Measurements from ENCODE around the gene COG3. TPM values are rescaled to one million over a fixed set of nuclear protein-coding genes. Genes with fewer than 3 reads are reported as not detected.
A peak's percentile ranks its signal among the peaks of the same experiment; 100 is the strongest.

The COG3 gene
- total and polyA plus RNA-seq, 2 donors from 2014 or later, result 18.0 to 26.0 TPM

DNA sequence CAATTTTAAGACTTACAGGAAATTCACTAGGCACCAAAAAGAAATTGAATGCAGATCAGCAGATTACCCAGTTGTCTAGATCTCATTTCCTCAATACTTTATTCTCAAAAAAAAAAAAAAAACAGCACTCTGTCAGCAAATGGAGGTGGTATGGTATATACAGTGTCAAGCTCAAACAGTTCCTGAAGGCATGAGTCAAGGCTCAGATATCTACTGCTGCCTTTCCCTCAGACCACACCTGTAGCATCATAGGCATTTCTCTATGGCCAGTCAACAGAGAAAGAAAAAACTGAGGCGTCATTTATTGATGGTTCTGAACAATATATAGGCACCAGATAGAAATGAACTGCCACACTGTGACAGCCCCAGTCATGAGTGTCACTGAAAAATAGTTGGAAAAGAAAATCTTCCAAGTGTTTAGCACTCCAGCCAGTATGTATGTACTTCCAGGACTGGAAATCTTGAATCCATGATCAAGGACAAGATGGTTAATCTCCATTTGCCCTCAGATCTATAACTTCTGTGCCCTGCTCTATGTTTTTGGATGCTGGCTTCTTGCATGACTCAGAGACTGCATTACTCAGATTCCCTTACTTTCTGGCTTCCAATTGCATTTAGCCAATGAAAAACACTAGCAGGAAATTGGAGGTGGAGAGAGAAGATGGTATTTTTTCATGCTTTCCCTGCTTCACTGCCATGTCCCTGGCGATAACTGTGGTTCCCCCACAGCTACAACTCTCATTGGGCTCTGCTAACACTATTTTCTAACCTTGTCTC, 8.4 kb upstream of the COG3 start:
- FAIRE-seq, result no peak
- TF ChIP-seq, protein P1, sequence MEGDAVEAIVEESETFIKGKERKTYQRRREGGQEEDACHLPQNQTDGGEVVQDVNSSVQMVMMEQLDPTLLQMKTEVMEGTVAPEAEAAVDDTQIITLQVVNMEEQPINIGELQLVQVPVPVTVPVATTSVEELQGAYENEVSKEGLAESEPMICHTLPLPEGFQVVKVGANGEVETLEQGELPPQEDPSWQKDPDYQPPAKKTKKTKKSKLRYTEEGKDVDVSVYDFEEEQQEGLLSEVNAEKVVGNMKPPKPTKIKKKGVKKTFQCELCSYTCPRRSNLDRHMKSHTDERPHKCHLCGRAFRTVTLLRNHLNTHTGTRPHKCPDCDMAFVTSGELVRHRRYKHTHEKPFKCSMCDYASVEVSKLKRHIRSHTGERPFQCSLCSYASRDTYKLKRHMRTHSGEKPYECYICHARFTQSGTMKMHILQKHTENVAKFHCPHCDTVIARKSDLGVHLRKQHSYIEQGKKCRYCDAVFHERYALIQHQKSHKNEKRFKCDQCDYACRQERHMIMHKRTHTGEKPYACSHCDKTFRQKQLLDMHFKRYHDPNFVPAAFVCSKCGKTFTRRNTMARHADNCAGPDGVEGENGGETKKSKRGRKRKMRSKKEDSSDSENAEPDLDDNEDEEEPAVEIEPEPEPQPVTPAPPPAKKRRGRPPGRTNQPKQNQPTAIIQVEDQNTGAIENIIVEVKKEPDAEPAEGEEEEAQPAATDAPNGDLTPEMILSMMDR (IDR thresholded peaks at IDR 0.05; ENCODE audit: borderline replicate concordance, extremely low read depth, insufficient read depth), result no peak

DNA sequence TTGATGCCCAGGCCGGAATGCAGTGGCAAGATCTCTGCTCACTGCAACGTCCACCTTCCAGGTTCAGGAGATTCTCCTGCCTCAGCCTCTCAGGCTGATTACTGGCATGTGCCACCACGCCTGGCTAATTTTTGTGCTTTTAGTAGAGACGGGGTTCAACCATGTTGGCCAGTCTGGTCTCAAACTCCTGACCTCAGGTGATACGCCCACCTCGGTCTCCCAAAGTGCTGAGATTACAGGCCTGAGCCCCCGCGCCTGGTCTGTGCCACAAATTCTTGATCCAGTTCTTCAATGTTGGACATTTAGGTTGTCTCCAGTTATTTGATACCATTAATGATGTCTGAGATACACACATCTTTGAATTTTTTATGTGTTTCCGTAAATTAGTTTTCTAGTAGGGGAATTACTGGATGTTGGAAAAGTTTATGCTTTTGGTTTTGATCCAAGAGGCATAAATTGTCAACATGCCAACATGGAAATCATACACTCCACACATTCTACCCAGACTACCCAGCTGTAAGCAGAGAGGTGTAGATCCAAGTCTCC, 525 bp upstream of the COG3 start:
- no peaks in the 10 kb centered on the region for H3K9me3 ChIP-seq (ENCODE audit: control insufficient read depth in 2 of 3, insufficient read depth in 1 of 3, low read length in 3 of 3)
- FAIRE-seq (no peak), DNase-seq (peak in 1 of 5 donors; percentile 46)
- no peaks in the 10 kb centered on the region for H3K36me3 ChIP-seq (ENCODE audit: control insufficient read depth in 2 of 3, insufficient read depth in 3 of 3, low read length in 3 of 3)
- no peaks in the 10 kb centered on the region for H3K27me3 ChIP-seq (ENCODE audit: control insufficient read depth, insufficient read depth, low read length)
- peak overlapping the region; percentile 64 to 86 (median 85) for H3K4me3 ChIP-seq (ENCODE audit: low read length in 3 of 3)
- TF ChIP-seq, protein P1 (IDR thresholded peaks at IDR 0.05; ENCODE audit: borderline replicate concordance, extremely low read depth, insufficient read depth), result peak; percentile 26
- H3K9ac ChIP-seq (ENCODE audit: low read length in 3 of 3), result peak overlapping the region; percentile 42 to 68 (median 50)
- intact Hi-C loops (cut with DNase I), result no loop called here
- peaks cover 0 to 6% (median 3%) of the 10 kb centered on the region in 3 donors for H3K4me1 ChIP-seq (ENCODE audit: control insufficient read depth in 2 of 3, insufficient read depth in 2 of 3, low read depth in 1 of 3, low read length in 3 of 3)
- peak overlapping the region; percentile 5 to 72 for H3K27ac ChIP-seq (ENCODE audit: low read depth in 2 of 2, low read length in 2 of 2)

More for the DNA sequence above, 8.4 kb upstream of the COG3 start:
- no peaks in the 10 kb centered on the region for H3K27me3 ChIP-seq (ENCODE audit: control insufficient read depth, insufficient read depth, low read length)
- H3K36me3 ChIP-seq (ENCODE audit: control insufficient read depth in 2 of 3, insufficient read depth in 3 of 3, low read length in 3 of 3), result no peaks in the 10 kb centered on the region
- no peak overlapping the region for H3K9ac ChIP-seq (ENCODE audit: low read length in 3 of 3)
- DNase-seq, result no peak
- H3K9me3 ChIP-seq (ENCODE audit: control insufficient read depth in 2 of 3, insufficient read depth in 1 of 3, low read length in 3 of 3), result peaks cover 0 to 5% (median 0%) of the 10 kb centered on the region in 3 donors
- intact Hi-C loops (cut with DNase I), result no loop called here
- H3K27ac ChIP-seq (ENCODE audit: low read depth in 2 of 2, low read length in 2 of 2), result no peak overlapping the region
- H3K4me1 ChIP-seq (ENCODE audit: control insufficient read depth in 2 of 3, insufficient read depth in 2 of 3, low read depth in 1 of 3, low read length in 3 of 3), result no peaks in the 10 kb centered on the region
- no peak overlapping the region for H3K4me3 ChIP-seq (ENCODE audit: low read length in 3 of 3)

DNA sequence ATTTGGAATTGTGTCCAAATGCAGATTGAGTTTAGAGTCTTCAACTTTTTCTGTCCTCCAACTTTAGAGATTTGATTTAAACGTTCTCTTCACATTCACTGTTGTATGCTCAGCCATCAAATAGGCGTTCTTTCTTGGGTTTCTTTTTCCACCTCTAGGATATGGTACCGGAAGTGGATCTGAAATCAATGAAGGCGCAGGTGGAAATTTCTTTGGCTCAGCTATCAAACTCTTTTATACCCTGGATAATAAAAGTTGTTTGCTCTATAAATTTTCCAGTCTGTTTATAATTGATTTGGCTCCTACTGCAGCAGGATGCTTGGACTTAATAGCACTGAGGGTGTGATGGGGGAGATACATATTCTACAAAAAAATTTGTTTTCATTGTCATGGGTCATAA, 1.6 kb downstream of the COG3 start:
- intact Hi-C loops (cut with DNase I), result no loop called here
- Histone ChIP-seq H3K9me3 (ENCODE audit: control insufficient read depth in 2 of 3, insufficient read depth in 1 of 3, low read length in 3 of 3) (no peaks in the 10 kb centered on the region), H3K36me3 (ENCODE audit: control insufficient read depth in 2 of 3, insufficient read depth in 3 of 3, low read length in 3 of 3) (no peaks in the 10 kb centered on the region), H3K27me3 (ENCODE audit: control insufficient read depth, insufficient read depth, low read length) (no peaks in the 10 kb centered on the region), H3K4me3 (ENCODE audit: low read length in 3 of 3) (no peak overlapping the region), H3K9ac (ENCODE audit: low read length in 3 of 3) (no peak overlapping the region), H3K4me1 (ENCODE audit: control insufficient read depth in 2 of 3, insufficient read depth in 2 of 3, low read depth in 1 of 3, low read length in 3 of 3) (peaks cover 0 to 6% (median 6%) of the 10 kb centered on the region in 3 donors), H3K27ac (ENCODE audit: low read depth in 2 of 2, low read length in 2 of 2) (no peak overlapping the region)
- no peak for FAIRE-seq
- DNase-seq, result no peak
- TF ChIP-seq, protein P1 (IDR thresholded peaks at IDR 0.05; ENCODE audit: borderline replicate concordance, extremely low read depth, insufficient read depth), result no peak
